ENCODE measurements around the gene PMCH.
"Not testable (repeated sequence)": the region's sequence is repeated elsewhere in the genome, so short reads cannot be mapped to it uniquely, and the experiment has no call there.

Gene PMCH, protein sequence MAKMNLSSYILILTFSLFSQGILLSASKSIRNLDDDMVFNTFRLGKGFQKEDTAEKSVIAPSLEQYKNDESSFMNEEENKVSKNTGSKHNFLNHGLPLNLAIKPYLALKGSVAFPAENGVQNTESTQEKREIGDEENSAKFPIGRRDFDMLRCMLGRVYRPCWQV

DNA sequence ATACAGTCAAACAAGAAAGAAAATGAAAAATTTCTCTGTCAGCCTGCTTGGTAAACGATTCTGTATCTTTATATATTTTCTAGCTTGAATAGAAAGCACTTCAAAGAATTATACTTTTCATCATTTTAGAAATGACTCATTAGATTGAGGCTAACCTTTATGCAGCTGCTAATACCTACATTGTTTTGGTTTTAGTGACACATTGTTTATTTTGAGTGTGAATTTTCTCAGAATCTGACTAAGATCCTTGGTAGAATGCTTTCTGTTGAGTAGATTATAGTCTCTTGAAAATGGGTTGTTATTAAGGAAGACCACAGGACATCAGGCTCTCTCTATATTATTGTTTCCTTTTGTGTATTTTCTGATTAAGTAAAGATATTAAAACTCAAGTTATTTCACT is at the start of gene PMCH:
PMCH (minus strand) TSS at position 45 of the 400 bp plus-strand sequence. CDS start 63 bp downstream, outside the sequence.
- peak; percentile 71 for DNase-seq (ENCODE audit: low read depth)

DNA sequence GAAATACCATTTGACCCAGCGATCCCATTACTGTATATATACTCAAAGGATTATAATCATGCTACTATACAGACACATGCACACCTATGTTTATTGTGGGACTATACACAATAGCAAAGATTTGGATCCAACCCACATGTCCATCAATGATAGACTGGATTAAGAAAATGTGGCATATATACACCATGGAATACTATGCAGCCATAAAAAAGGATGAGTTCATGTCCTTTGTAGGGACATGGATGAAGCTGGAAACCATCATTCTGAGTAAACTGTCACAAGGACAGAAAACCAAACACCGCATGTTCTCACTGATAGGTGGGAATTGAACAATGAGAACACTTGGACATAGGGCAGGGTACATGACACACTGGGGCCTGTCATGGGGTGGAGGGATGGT is 43.2 kb upstream of the PMCH start:
- not testable (repeated sequence) for DNase-seq (ENCODE audit: low read depth)

DNA sequence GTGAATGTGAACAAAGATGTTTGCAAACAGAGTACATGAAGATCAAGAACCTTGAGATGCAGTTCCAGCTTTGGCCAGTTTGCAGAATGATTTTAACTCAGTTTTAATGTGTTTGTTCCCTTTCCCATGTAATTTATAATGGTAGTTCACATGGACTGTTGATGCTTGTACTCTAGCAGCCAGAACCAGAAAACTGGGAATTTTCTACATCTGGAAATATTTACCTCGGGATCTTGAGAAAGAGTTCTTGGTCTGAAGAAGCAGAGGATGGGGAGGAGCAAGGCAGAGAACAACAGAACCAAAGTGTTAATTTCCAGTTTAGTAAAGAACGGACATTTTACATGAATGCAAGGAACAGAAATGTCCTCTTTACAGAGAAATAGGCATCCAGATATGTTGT is 37.0 kb upstream of the PMCH start:
- DNase-seq (ENCODE audit: low read depth), result no peak

DNA sequence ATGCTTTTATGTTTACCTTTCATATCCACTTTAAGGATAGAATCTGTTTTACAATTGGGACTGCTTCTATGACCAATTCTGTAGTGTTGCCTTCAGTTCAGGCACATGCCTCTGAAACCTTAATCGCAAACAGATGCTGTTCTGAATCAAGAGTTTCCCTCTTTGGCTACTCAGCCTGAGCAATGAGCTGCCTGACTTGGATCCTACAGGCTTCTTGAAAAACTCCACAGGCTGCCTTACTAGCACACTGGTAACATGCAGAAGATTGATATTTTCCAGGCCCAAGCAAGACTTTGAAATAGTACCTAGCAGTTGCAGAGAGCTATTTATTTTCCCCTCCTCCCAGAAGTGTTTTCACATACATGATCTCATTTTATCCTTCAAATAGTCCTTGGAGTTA is 34.8 kb upstream of the PMCH start:
- no peak for DNase-seq (ENCODE audit: low read depth)

DNA sequence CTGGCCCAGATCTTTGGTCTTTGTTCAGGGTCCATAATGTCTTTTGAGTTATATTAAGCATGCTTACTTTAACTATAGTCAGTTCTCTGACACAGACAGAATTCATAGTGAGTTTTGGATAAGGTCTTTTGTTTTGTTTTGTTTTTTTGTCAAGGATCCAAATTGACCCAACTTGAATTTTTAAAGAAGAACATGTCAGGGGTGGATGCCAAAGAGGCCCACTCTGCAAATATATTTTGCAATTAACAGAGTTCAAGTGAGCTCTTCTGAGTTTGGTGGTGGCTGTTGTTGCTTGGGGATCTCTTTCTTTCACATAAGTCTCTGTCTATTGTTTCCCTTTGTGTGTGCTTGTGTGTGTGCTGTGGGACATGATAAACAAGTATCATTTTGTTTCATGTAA is 34.4 kb upstream of the PMCH start:
- DNase-seq (ENCODE audit: low read depth), result no peak

DNA sequence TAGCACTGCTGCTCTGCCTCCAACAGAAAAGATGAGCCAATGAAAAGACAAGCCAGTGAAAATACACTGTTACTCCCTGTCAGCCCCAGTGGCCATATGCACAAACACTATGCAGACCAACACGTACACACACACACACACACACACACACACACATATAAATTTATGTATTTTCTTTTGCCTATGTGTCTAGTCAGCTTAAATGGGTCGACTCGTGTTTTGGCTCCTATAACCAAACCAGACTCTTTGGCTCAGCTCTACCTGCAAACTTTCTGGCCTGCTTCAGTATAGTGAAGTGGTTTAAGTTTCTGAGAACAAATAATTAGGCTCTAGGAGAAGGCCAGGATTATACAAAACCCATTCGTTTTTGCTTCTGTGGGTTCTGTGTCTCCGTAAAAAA is 30.3 kb upstream of the PMCH start:
- no peak for DNase-seq (ENCODE audit: low read depth)

DNA sequence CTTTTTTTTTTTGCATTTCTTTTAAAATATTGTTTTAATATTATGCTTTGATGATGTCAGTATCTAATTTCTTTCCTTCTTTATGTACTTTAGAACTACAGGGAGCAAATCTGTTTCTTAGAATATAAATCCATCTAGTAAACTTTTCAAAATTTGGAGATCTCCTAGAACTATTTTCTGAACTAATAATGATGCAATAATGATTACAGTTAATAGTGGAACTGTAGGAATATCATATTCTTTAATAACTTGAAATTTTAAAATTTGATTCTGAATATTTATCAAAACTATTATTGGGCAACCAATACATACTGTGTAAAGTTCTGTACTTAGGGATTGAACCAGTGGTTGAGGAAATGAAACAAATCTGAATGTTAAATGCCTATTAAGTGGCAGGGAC is 23.1 kb upstream of the PMCH start:
- no peak for DNase-seq (ENCODE audit: low read depth)

DNA sequence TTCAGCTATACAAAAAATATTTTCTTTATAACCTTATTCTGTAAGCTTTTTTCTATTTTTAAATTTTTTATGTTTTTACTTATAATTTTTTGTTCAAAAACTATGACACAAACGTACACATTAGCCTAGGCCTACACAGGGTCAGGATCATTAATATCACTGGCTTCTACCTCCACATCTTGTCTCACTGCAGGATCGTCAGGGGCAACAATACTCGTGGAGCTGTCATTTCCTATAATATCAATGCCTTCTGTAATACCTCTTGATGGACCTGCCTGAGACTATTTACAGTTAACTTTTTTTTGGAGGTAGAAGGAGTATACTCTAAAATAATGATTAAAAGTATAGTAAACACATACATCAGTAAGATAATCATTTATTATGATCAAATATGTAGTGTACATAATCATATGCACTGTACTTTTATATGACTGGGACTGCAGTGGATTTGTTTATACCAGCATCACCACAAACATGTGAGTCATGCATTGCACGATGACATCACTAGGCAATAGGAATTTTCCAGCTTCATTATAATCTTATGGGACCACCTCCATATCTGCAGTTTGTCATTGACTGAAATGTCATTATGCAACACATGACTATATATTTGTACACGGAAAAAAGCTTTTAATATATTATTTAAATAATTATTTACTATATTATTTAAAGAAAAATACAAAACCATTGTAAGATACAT is 18.5 kb upstream of the PMCH start:
- DNase-seq (ENCODE audit: low read depth), result peak; percentile 86

DNA sequence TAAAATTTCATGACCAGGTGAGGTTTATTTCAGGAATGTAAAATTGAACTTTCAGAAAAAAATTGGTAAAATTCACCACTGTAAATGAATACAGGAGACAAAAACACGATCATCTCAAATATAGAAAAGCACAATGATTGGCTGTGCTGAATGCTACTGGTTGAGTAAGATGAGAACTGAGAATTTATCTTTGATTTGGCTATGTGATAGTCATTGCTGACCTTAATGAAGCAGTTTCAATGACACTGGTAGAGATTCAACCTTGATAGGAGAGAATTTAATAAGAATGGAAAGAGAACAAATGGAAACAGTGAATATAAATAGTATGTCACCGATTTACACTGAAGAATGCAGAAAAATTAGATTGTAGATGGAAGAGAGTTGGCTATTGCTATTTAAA is 6.4 kb upstream of the PMCH start:
- DNase-seq (ENCODE audit: low read depth), result no peak

DNA sequence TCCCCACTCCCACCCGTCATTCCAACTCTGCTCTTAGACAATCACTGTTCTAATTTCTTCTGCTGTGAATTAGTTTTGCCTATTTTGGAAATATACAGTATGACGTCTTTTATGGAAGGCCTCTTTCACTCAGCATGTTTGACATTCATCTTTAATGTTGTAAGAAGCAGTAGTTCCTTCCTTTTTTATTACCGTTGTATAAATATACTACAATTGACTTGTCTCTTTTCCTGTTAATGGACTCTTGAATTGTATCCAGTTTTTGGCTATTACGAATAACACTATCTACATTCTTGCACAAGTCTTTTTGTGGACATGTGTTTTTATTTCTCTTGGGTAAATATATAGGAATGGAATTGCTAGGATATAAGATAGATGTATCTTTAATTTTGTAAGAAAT is 4.9 kb upstream of the PMCH start:
- no peak for DNase-seq (ENCODE audit: low read depth)

DNA sequence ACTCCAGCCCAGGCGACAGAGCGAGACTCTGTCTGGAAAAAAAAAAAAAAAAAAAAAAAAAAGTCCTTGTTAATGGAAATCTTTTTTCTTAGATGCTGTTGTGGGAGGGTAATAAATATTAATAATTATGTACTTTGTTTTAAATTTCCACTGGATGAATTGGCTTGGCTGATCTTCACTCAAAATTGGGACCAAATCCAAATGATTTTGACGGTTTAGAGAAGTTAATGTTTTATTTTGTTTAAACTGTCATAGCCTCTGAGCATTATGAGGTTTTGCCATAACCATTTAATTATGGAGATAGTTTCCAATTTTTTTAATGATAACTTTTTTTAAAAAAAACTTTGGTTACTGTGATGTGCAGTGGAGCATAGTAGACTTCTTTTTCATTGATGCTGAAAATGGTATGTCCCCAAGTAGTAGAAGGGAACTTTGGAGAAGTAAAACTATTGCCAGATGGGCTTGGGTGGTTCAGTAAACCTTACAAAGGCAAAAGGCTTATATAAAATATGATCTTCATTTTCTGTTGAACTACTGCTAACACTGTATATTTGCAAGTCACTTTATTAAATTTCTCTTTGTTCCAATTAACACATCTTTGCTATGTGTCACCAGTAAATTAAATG is 3.9 kb upstream of the PMCH start:
- no peak for DNase-seq (ENCODE audit: low read depth)

DNA sequence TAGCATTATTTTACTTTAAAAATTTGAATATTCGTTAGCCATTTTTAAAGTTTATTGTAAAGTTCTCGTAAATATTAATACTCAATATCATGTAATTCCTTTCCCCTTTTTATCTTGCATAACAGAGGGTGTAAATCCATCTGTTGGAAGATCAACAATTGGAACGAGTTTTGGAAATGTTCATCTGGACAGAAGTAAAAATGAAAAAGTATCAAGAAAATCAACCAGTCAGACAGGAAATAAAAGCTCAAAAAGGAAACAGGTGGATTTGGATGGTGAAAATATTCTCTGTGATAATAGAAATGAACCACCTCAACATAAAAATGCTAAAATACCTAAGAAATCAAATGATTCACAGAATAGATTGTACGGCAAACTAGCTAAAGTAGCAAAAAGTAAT is 1.8 kb downstream of the PMCH start:
- no peak for DNase-seq (ENCODE audit: low read depth)

DNA sequence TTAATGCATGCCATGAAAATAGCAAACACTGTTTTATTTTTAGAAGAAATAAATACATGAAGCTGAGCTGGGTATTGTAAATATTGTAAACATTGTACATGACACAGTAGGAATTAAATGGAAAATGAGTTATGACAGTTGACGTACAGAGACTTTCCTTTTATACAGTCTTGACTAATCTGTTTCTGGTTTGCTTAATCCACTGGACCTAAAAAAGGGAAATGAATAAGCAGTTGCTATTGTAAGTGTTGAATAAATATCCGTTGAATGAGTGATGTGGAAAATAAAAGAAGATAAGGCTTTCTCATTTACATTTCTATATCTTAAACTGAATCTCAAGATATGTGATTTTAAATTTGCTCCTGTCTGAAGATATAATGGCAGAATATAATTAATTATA is 15.0 kb downstream of the PMCH start:
- DNase-seq (ENCODE audit: low read depth), result no peak

DNA sequence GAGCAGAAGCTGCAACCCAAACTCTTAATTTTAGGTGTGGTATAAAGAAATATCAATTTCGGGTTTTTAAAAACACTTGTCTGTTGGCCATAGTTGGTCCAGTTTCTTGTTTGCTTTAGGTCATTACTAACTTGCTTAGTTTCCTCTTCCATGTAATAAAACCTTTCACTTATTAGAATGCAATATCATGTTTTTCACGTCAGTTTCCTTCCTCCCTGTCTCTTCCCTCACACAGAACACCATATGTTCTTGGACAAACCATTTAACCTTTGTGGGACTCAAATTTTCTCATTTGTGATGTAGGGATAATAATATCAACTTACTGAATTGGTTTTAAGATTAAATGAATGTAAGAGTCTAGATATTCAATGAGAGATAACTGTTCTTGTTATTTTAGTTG is 22.9 kb downstream of the PMCH start:
- DNase-seq (ENCODE audit: low read depth), result no peak

DNA sequence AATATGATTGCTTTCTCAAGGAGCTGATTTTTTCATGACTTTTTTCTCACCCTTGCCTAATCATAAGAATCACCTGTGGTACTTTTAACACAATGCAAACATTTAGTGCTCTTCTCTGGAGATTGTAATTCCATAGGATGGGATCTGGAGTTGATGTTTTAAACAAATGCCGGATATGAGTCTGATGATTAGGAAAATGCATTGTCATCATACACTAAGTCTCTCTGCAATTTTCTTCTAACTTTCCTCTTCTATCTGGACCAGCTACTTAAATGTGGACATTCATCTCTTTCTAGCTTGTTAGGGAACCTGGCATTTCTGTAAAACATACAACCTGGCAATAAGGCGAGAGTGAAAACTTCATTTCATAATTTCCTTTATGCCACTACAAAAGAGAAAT is 23.5 kb downstream of the PMCH start:
- no peak for DNase-seq (ENCODE audit: low read depth)

DNA sequence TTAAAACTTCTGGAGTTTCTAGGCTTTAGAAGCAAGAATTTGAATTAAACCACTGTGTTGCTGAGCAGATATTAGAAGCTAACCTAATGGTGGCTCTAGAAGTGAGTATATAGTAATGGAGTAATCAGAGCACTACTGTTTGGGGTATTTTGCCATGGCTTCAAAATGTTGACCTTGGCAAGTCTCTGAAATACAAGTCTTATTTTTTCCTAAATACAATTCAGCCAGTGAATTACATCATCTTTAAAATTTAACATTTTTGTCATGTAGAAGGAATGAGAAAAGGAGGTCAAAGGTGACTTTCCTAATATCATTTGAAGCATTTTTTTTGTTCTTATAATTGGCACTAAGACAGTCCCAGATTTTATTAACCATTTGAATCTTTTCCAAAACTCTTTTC is 25.2 kb downstream of the PMCH start:
- no peak for DNase-seq (ENCODE audit: low read depth)

DNA sequence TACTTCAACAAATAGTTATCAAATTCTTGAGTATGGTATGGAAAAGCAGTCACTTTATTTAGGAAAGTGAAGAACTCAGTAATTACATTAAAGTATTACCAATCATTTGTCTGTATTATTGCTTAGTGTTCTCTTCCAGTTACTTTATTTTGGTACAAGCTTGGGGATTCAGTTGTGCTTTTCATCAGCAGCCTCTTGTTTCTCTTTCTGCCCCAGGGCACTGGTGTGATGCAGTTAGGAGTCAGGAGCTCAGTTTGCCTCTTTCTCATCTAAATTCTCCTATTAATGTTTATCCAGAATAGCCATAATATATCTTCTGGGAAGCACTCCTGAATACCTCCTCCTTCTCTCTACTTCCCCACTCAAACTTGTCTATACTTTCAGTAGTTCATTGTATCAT is 25.7 kb downstream of the PMCH start:
- peak; percentile 8 for DNase-seq (ENCODE audit: low read depth)

DNA sequence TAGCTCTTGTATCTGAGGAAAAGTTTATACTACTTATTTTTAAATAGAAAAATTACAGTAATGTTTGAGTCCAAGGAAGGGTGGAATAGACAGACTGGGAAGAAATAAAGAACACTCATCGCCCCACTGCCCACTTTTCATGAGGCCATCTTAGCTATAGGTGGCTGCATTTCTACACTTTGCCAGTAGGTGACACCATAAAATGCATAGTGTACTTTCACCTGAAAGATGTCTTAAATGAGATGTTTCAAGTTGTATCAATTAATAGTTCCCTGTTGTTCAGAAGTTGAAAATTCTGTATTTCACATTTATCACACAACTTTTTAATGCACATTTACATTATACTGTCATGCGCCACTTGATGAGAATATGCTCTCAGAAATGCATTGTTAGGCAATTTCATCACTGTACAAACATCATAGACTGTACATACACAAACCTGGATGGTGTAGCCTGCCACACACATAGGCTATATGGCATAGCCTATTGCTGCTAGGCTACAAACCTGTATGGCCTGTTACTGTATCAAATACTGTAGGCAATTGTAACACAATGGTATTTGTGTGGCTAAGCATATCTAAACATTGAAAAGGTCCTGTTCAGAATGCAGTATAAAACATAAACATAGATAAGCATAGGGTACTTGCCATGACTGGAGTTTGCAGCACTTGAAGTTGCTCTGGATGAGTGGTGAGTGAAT is 27.6 kb downstream of the PMCH start:
- peak; percentile 43 for DNase-seq (ENCODE audit: low read depth)

DNA sequence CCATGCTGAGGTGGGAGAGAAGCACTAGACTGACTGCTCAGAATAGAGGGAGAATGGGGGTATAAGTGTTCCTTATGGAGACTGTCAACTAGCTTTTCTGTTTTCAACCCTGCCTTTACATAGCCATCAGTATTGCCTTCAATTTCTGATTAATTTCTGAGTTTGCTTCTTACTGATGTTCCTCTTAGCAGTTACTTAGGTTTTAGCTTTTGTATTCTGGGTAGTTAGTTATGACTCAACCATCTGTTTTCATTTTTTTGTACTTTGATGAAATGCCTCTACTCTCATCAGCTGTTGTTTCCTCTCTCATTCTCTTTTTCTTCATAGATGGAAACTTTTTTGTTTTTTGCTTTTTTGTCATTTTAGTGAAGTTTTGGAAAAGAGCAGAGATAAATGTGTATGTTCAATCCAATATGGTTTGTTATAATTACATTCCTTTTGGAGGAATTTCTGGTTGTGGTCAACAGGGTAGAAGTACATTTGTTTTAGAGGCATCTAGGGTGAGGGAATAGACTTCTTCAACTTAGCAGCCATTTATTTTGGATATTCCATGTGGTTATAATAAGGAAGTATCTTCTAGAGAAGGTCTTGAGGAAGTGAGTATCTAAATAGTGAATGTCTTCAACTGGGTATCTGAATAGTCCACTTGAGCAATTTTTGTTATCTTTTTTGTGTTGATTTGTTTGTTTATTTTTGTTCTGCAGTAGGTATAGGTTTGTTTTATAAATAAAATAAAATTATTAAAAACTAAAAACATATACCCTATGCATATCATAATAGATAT is 29.6 kb downstream of the PMCH start:
- no peak for DNase-seq (ENCODE audit: low read depth)

DNA sequence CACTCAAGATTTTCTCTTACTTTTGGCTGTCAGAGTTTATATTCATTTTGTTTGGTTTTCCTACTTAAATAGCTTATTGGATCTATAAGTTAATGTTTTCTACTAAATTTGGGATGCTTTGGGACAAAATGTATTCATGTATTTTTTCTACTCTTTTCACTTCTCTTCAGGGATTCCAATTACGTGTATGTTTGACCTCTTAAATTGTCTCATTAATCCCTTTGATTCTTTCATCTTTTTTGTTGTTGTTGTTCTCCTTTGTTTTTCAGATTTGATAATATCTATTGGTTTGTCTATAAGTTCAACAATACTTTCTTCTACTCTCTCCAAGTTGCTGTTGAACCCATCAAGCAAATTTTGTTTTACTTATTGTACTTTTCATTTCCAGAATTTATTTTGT is 34.2 kb downstream of the PMCH start:
- DNase-seq (ENCODE audit: low read depth), result no peak

DNA sequence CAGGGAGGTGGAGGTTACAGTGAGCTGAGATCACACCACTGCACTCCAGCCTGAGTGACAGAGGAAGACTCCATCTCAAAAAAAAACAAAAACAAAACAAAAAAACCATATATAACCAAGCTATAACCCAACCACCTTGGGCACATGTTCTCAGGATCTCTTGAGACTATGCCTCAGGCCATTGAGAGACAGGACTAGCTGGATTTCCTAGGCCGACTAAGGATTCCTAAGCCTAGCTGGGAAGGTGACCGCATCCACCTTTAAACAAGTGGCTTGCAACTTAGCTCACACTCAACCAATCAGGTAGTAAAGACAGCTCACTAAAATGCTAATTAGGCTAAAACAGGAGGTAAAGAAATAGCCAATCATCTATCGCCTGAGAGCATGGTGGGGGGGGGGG is 42.4 kb downstream of the PMCH start:
- not testable (repeated sequence) for DNase-seq (ENCODE audit: low read depth)

DNA sequence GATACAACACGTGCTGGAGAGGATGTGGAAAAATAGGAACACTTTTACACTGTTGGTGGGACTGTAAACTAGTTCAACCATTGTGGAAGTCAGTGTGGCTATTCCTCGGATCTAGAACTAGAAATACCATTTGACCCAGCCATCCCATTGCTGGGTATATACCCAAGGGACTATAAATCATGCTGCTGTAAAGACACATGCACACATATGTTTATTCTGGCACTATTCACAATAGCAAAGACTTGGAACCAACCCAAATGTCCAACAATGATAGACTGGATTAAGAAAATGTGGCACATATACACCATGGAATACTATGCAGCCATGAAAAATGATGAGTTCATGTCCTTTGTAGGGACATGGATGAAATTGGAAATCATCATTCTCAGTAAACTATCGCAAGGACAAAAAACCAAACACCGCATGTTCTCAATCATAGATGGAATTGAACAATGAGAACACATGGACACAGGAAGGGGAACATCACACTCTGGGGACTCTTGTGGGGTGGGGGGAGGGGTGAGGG is 50.5 kb downstream of the PMCH start:
- DNase-seq (ENCODE audit: low read depth), result not testable (repeated sequence)
